GM21529 (cell line): ENCODE measurements around the gene BAG1.
A peak's percentile ranks its signal among the peaks of the same experiment; 100 is the strongest.

Experiments used
- ATAC-seq: cut with Tn5 transposase; IDR thresholded peaks from one replicate; pipeline ENCODE4 v1.9.1; 2021; ENCODE audit not compliant: unreplicated experiment

BAG1 gene

GRCh38 chr9:33245341-33245740 is 19.2 kb downstream of the BAG1 start:
- ATAC-seq, result no peak

GRCh38 chr9:33244137-33244784 is 20.2 kb downstream of the BAG1 start:
- no peak for ATAC-seq

GRCh38 chr9:33242609-33243134 is 21.8 kb downstream of the BAG1 start:
- ATAC-seq, result no peak

- no peak for ATAC-seq
Observed at GRCh38 chr9:33241298-33241697, 23.2 kb downstream of the BAG1 start.

- no peak for ATAC-seq
Observed at GRCh38 chr9:33239921-33240320, 24.6 kb downstream of the BAG1 start, which contains the start of gene SPINK4. Gene SPINK4 (plus strand): TSS chr9:33240167. CDS start chr9:33240209, 42 bp downstream.

- no peak for ATAC-seq
Observed at GRCh38 chr9:33236571-33236970, 27.9 kb downstream of the BAG1 start.

- ATAC-seq, result no peak
Observed at GRCh38 chr9:33234511-33235467, 29.7 kb downstream of the BAG1 start.

- no peak for ATAC-seq
Observed at GRCh38 chr9:33233626-33234342, 30.7 kb downstream of the BAG1 start.

GRCh38 chr9:33232815-33233214 is 31.7 kb downstream of the BAG1 start:
- no peak for ATAC-seq

GRCh38 chr9:33231623-33231942 is 32.9 kb downstream of the BAG1 start:
- no peak for ATAC-seq

- no peak for ATAC-seq
Observed at GRCh38 chr9:33230756-33231622, 33.5 kb downstream of the BAG1 start.

- ATAC-seq, result no peak
Observed at GRCh38 chr9:33229359-33230114, 35.0 kb downstream of the BAG1 start.

- no peak for ATAC-seq
Observed at GRCh38 chr9:33228606-33229005, 35.9 kb downstream of the BAG1 start.

- ATAC-seq, result no peak
Observed at GRCh38 chr9:33227741-33228140, 36.8 kb downstream of the BAG1 start.

- peak; percentile 65 for ATAC-seq
Observed at GRCh38 chr9:33227008-33227398, 37.5 kb downstream of the BAG1 start.

- peak; percentile 36 for ATAC-seq
Observed at GRCh38 chr9:33225319-33226147, 39.0 kb downstream of the BAG1 start.

- ATAC-seq, result no peak
Observed at GRCh38 chr9:33223696-33224095, 40.8 kb downstream of the BAG1 start.

GRCh38 chr9:33222031-33222430 is 42.5 kb downstream of the BAG1 start:
- no peak for ATAC-seq

- no peak for ATAC-seq
Observed at GRCh38 chr9:33221568-33221884, 43.0 kb downstream of the BAG1 start.
